MM.1S (cell line): Measurements from ENCODE around the gene DLAT.

Experiments used
- CTCF ChIP-seq: fragments of 300-600 bp; sonication (generic); IDR thresholded peaks from 2 replicates; pipeline ENCODE4 v1.5.1; 2016; ENCODE audit warnings: antibody characterized with exemption, low read length, mixed read lengths
- EZH2 ChIP-seq: fragments of 300-600 bp; sonication (generic); optimal IDR thresholded peaks from 2 replicates; pipeline ENCODE3; 2017; ENCODE audit warnings: low read depth, mild to moderate bottlenecking, antibody characterized with exemption, low read length, mixed read lengths
- EZH2phosphoT487 ChIP-seq: fragments of 300-600 bp; sonication (generic); IDR thresholded peaks from 2 replicates; pipeline ENCODE4 v1.6.1; 2018; ENCODE audit warnings: antibody characterized with exemption, low read length

GRCh38 chr11:112005422-112006094, 19.6 kb upstream of the DLAT start:
- TF ChIP-seq EZH2 (no peak), CTCF (no peak), EZH2phosphoT487 (no peak)
